Measurements from ENCODE around the gene SNX17.

DNA sequence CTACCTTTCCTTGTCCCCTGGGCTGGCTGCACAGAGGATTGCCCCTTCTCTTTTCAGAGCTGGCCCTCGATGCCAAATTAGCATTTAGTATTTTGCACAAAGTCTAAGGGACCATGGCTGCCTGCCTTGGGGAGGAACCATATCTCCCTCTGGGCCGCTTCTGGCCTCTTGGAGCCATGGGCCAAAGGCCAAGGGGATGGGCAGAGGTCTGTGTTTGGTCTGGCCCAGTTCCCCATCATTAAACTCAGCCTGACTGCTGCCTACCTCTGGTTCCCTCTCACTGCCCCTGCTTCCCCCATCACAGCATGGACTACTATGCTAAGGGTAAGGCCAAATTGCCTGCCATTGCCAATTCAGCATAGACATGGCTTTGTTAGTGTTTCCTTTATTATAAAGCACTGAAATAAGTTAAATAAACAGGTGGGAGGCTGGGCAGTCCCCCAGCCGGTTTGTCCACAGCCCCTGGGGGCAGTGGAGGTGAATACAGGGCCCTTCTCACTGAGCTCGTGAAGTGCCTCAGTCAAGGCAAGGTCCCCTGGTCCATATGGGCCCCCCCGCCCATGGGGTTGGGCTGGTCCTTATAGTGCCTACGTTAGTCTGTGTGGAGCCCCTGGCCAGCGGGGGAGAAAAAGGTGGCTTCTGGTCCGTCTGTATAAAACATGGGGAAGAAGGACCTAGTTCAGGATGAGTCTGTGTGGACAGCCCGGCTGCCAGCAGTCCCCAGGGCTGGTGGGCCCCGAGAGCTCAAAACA lies 6.6 kb downstream of the SNX17 start:
- TF ChIP-seq, protein P1, sequence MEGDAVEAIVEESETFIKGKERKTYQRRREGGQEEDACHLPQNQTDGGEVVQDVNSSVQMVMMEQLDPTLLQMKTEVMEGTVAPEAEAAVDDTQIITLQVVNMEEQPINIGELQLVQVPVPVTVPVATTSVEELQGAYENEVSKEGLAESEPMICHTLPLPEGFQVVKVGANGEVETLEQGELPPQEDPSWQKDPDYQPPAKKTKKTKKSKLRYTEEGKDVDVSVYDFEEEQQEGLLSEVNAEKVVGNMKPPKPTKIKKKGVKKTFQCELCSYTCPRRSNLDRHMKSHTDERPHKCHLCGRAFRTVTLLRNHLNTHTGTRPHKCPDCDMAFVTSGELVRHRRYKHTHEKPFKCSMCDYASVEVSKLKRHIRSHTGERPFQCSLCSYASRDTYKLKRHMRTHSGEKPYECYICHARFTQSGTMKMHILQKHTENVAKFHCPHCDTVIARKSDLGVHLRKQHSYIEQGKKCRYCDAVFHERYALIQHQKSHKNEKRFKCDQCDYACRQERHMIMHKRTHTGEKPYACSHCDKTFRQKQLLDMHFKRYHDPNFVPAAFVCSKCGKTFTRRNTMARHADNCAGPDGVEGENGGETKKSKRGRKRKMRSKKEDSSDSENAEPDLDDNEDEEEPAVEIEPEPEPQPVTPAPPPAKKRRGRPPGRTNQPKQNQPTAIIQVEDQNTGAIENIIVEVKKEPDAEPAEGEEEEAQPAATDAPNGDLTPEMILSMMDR (IDR thresholded peaks at IDR 0.05; ENCODE audit: extremely low read depth in 1 of 2, insufficient read depth in 1 of 2, low read depth in 1 of 2, low read length in 2 of 2) = no peak
- TF ChIP-seq POLR2AphosphoS5 (IDR thresholded peaks at IDR 0.05; ENCODE audit: insufficient read depth, low read depth, low read length) (no peak), GATA2 (IDR thresholded peaks at IDR 0.05; ENCODE audit: insufficient read depth, insufficient read length, low read depth, low read length) (no peak)
